Stomach (tissue), 4 donors: ENCODE data around the gene SRSF4.

Experiments used
- EP300 ChIP-seq: sonication (generic); formaldehyde crosslinking; IDR thresholded peaks from one replicate; pipeline ENCODE4 v1.6.1; 2017; ENCODE audit warnings: antibody characterized with exemption
- POLR2A ChIP-seq, 4 donors: fragments of 450-650 bp; IDR thresholded peaks; one replicate each; pipeline ENCODE4 v1.6.1; 2016; ENCODE audit warnings: antibody characterized with exemption in 4 of 4, control low read depth in 2 of 4, mild to moderate bottlenecking in 1 of 4, moderate library complexity in 1 of 4
- POLR2AphosphoS5 ChIP-seq, 3 donors: sonication (generic); formaldehyde crosslinking; IDR thresholded peaks; one replicate each; pipeline ENCODE4 v1.6.1; 2016; ENCODE audit warnings: antibody characterized with exemption in 3 of 3
- TF ChIP-seq, protein P1 (sequence below), 7 experiments: fragments of 450-650 bp in 4 of 7; fragments of 200-600 bp in 3 of 7; sonication (generic) in 3 of 7; IDR thresholded peaks; one replicate each; pipeline ENCODE4 v1.5.1; 2016 to 2019; ENCODE audit warnings: antibody characterized with exemption in 7 of 7, control low read depth in 2 of 7, mild to moderate bottlenecking in 1 of 7

DNA sequence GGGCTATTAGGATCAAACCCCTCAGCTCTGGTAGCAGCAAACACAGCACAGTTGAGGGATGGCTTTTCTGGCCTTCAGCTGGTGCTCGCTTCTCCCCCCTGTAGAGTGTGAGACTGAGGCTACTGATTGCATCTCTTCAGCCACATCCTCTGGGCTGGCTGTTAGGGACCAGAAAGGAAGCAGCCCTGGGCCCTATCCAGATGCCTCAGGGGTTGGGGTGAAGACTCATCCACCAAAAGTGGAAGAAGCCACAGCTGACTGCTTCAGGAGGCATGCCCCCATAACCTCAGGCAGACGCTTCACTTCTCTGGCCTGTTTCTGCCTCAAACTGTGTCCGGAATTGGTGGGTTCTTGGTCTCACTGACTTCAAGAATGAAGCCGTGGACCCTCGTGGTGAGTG is 51.8 kb downstream of the SRSF4 start:
- TF ChIP-seq, protein P1, sequence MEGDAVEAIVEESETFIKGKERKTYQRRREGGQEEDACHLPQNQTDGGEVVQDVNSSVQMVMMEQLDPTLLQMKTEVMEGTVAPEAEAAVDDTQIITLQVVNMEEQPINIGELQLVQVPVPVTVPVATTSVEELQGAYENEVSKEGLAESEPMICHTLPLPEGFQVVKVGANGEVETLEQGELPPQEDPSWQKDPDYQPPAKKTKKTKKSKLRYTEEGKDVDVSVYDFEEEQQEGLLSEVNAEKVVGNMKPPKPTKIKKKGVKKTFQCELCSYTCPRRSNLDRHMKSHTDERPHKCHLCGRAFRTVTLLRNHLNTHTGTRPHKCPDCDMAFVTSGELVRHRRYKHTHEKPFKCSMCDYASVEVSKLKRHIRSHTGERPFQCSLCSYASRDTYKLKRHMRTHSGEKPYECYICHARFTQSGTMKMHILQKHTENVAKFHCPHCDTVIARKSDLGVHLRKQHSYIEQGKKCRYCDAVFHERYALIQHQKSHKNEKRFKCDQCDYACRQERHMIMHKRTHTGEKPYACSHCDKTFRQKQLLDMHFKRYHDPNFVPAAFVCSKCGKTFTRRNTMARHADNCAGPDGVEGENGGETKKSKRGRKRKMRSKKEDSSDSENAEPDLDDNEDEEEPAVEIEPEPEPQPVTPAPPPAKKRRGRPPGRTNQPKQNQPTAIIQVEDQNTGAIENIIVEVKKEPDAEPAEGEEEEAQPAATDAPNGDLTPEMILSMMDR (IDR thresholded peaks at IDR 0.05), result no peak
- no peak for TF ChIP-seq POLR2AphosphoS5 (IDR thresholded peaks at IDR 0.05)
- TF ChIP-seq POLR2A (IDR thresholded peaks at IDR 0.05), result no peak
- TF ChIP-seq EP300, result no peak
